A549 (cell line): ENCODE measurements around the gene SLC26A3. TPM values are rescaled to one million over a fixed set of nuclear protein-coding genes. Genes with fewer than 3 reads are reported as not detected.

Source experiments
- ATAC-seq, 2 experiments: fragments of 200-7000 bp in 1 of 2; fragments of >200 bp in 1 of 2; cut with Nextera tagmentation in 1 of 2; cut with Tn5 transposase in 1 of 2; 3 replicates each; pipeline versions ENCODE4 v1.8.0 to v1.9.1; 2018 to 2020; ENCODE audit warnings: mild to moderate bottlenecking in 1 of 2, moderate library complexity in 1 of 2
- CTCF ChIA-PET: fragments of 300-600 bp; sonication (Branson Sonifier 250); formaldehyde crosslinking; extraction: SDS; loops from one replicate; lab custom pipeline; 2021; ENCODE audit warnings: antibody characterized with exemption, inconsistent platforms; lab: Yijun Ruan, JAX
- POLR2A ChIA-PET: fragments of 350-600 bp; formaldehyde crosslinking; extraction: SDS; loops from one replicate; lab custom pipeline; 2021; ENCODE audit warnings: antibody characterized with exemption, inconsistent platforms; lab: Yijun Ruan, JAX
- DNase-seq, 2 experiments: peaks; one replicate each; pipeline versions ENCODE4 v3.0.0 to v3.0.0-alpha.2; 2011 to 2016; ENCODE audit warnings: low read depth in 1 of 2, low spot score in 1 of 2
- FAIRE-seq: peaks from 2 replicates; lab custom pipeline; 2011; peaks lifted over from hg19 to GRCh38; lab: Jason Lieb, UNC
- H3K27ac ChIP-seq, 2 experiments: fragments of >200 bp; sonication (Bioruptor Twin); formaldehyde crosslinking; 3 replicates each; pipeline ENCODE4 v1.5.1; 2016 to 2017
- H3K4me1 ChIP-seq: fragments of >200 bp; sonication (Bioruptor Twin); formaldehyde crosslinking; 3 replicates; pipeline ENCODE4 v1.6.1; 2016
- H3K4me2 ChIP-seq: fragments of >200 bp; sonication (Bioruptor Twin); formaldehyde crosslinking; 3 replicates; pipeline ENCODE4 v1.6.1; 2016
- H3K4me3 ChIP-seq: fragments of >200 bp; sonication (Bioruptor Twin); formaldehyde crosslinking; 3 replicates; pipeline ENCODE4 v1.5.1; 2016
- H3K9me3 ChIP-seq: fragments of >200 bp; sonication (Bioruptor Twin); formaldehyde crosslinking; 3 replicates; pipeline ENCODE4 v1.6.1; 2016
- BCL3 ChIP-seq: fragments of >200 bp; sonication (Bioruptor Twin); formaldehyde crosslinking; IDR thresholded peaks from 3 replicates; pipeline ENCODE4 v1.6.1; 2016
- BHLHE40 ChIP-seq: IDR thresholded peaks from 2 replicates; pipeline ENCODE4 v1.6.1; 2012; ENCODE audit warnings: low read depth, low read length, inconsistent platforms
- CBX8 ChIP-seq: fragments of 200-600 bp; sonication (generic); IDR thresholded peaks from 2 replicates; pipeline ENCODE4 v1.6.1; 2016
- CEBPB ChIP-seq, 2 experiments: fragments of >200 bp in 1 of 2; sonication (Bioruptor Twin) in 1 of 2; formaldehyde crosslinking in 1 of 2; IDR thresholded peaks; 2 replicates each; pipeline ENCODE4 v1.6.1; 2012 to 2016
- CHD2 ChIP-seq: fragments of 150-350 bp; IDR thresholded peaks from 2 replicates; pipeline ENCODE4 v1.6.1; 2014; ENCODE audit warnings: low read length; ENCODE audit not compliant: partially characterized antibody
- E2F6 ChIP-seq: IDR thresholded peaks from 2 replicates; pipeline ENCODE4 v1.6.1; 2012; ENCODE audit warnings: low read depth, borderline replicate concordance
- EP300 ChIP-seq, 2 experiments: fragments of >200 bp; sonication (Bioruptor Twin); formaldehyde crosslinking; IDR thresholded peaks; 2 replicates in 1 of 2; 3 replicates in 1 of 2; pipeline ENCODE4 v1.6.1; 2016 to 2017
- ESRRA ChIP-seq: fragments of 150-350 bp; IDR thresholded peaks from 2 replicates; pipeline ENCODE4 v1.6.1; 2014; ENCODE audit warnings: mild to moderate bottlenecking, low read length, borderline replicate concordance
- FOSL2 ChIP-seq, 2 experiments: fragments of 450-650 bp in 1 of 2; fragments of >200 bp in 1 of 2; sonication (Bioruptor Twin) in 1 of 2; formaldehyde crosslinking; IDR thresholded peaks; 2 replicates each; pipeline versions ENCODE4 v1.5.0 to v1.6.1; 2016 to 2020; ENCODE audit warnings: mild to moderate bottlenecking in 1 of 2, moderate library complexity in 1 of 2
- HEYL ChIP-seq: fragments of 250-450 bp; sonication (Bioruptor Pico); IDR thresholded peaks from 2 replicates; pipeline ENCODE4 v1.8.0; 2021; ENCODE audit warnings: mild to moderate bottlenecking, moderate library complexity
- HMGXB4 ChIP-seq: fragments of 250-450 bp; sonication (Bioruptor Pico); IDR thresholded peaks from 2 replicates; pipeline ENCODE4 v1.5.0; 2021; ENCODE audit warnings: mild to moderate bottlenecking, moderate library complexity, borderline replicate concordance
- HOXB13 ChIP-seq: fragments of 250-450 bp; sonication (Bioruptor Pico); IDR thresholded peaks from 2 replicates; pipeline ENCODE4 v1.5.0; 2020; ENCODE audit warnings: low read depth, mild to moderate bottlenecking, moderate library complexity
- MYC ChIP-seq: IDR thresholded peaks from 2 replicates; pipeline ENCODE4 v1.6.1; 2012; ENCODE audit warnings: mild to moderate bottlenecking, inconsistent platforms, low read length, improper control_type of control experiment, borderline replicate concordance
- NPAS2 ChIP-seq: fragments of 250-450 bp; sonication (Bioruptor Pico); IDR thresholded peaks from 2 replicates; pipeline ENCODE4 v1.8.0; 2022; ENCODE audit warnings: mild to moderate bottlenecking, moderate library complexity, borderline replicate concordance
- NR3C1 ChIP-seq: fragments of >200 bp; sonication (Bioruptor Twin); formaldehyde crosslinking; IDR thresholded peaks from 3 replicates; pipeline ENCODE4 v1.6.1; 2017
- POLR2A ChIP-seq: IDR thresholded peaks from 2 replicates; pipeline ENCODE4 v1.6.1; 2012; ENCODE audit warnings: mild to moderate bottlenecking, low read length
- RAD21 ChIP-seq, 2 experiments: fragments of >200 bp in 1 of 2; sonication (Bioruptor Twin) in 1 of 2; formaldehyde crosslinking in 1 of 2; IDR thresholded peaks in 1 of 2; conservative IDR thresholded peaks in 1 of 2; 2 replicates in 1 of 2; 3 replicates in 1 of 2; pipeline ENCODE4 v1.6.1; 2012 to 2018; ENCODE audit warnings: inconsistent platforms in 1 of 2
- RCOR1 ChIP-seq: fragments of 150-350 bp; IDR thresholded peaks from 2 replicates; pipeline ENCODE4 v1.6.1; 2014; ENCODE audit warnings: antibody characterized with exemption, low read length, low read depth
- RFX5 ChIP-seq: fragments of 450-650 bp; IDR thresholded peaks from 2 replicates; pipeline ENCODE4 v1.7.1; 2014; ENCODE audit warnings: antibody characterized with exemption, mild to moderate bottlenecking, moderate library complexity
- SMC3 ChIP-seq: fragments of >200 bp; sonication (Bioruptor Twin); formaldehyde crosslinking; IDR thresholded peaks from 3 replicates; pipeline ENCODE4 v1.6.1; 2018; ENCODE audit warnings: inconsistent platforms
- USF2 ChIP-seq: fragments of 450-650 bp; IDR thresholded peaks from 2 replicates; pipeline ENCODE4 v1.6.1; 2014; ENCODE audit warnings: antibody characterized with exemption
- ZC3H11A ChIP-seq: fragments of 450-650 bp; IDR thresholded peaks from 2 replicates; pipeline ENCODE4 v1.6.1; 2014; ENCODE audit warnings: antibody characterized with exemption, mild to moderate bottlenecking
- ZFP36 ChIP-seq: fragments of 450-650 bp; IDR thresholded peaks from 2 replicates; pipeline ENCODE4 v1.6.1; 2014; ENCODE audit warnings: borderline replicate concordance; ENCODE audit not compliant: partially characterized antibody
- WGBS: methylation state at CpG from one replicate; pipeline ENCODE4 v1.1.6; 2017; ENCODE audit errors: missing lambda C conversion rate; 5-methylcytosine and 5-hydroxymethylcytosine counted together
- polyA plus RNA-seq, 4 experiments: library from polyadenylated mRNA; depleted of rRNA in 3 of 4; stranded (reverse); fragments of >200 nt; fragmentation: RNase III in 1 of 4; extraction: RNeasy Plus Mini Kit Qiagen cat#74134 plus additional on column Dnase treatment in 1 of 4; gene quantifications; 2 replicates in 3 of 4; 3 replicates in 1 of 4; pipeline ENCODE4 v1.2.3, GENCODE V29; 2011 to 2017

The SLC26A3 gene
- polyA plus RNA-seq, 2 of the 4 experiments (the other 2 are of a cell fraction): not detected

GRCh38 chr7:107810626-107811025, 7.6 kb upstream of the SLC26A3 start:
- no peaks in the 10 kb centered on the region for H3K9me3 ChIP-seq
- H3K4me3 ChIP-seq: no peak overlapping the region
- ChIA-PET POLR2A (no interaction called here), CTCF (no interaction called here)
- no peaks in the 10 kb centered on the region for H3K4me1 ChIP-seq
- no peak overlapping the region for H3K27ac ChIP-seq
- H3K4me2 ChIP-seq: no peak overlapping the region
- no peak for DNase-seq
- TF ChIP-seq EP300 (IDR thresholded peaks at IDR 0.05) (no peak), MYC (no peak), CEBPB (IDR thresholded peaks at IDR 0.05) (no peak), SMC3 (no peak), HEYL (CRISPR knock-in tag) (no peak), FOSL2 (IDR thresholded peaks at IDR 0.05) (no peak), FOSL2 (CRISPR knock-in tag; IDR thresholded peaks at IDR 0.05) (no peak), RCOR1 (no peak), POLR2A (no peak), RAD21 (conservative IDR thresholded peaks at IDR 0.05 in 1 of 2, IDR thresholded peaks at IDR 0.05 in 1 of 2) (no peak), NR3C1 (no peak), HMGXB4 (no peak), BCL3 (no peak), ZC3H11A (no peak), HOXB13 (no peak)
- TF ChIP-seq, all 56 proteins: peak for 0
- ATAC-seq (no peak), FAIRE-seq (no peak)
- WGBS: 70% methylated on average over 3 of the region's 3 CpGs

- Histone ChIP-seq H3K27ac (no peak overlapping the region), H3K9me3 (no peaks in the 10 kb centered on the region), H3K4me3 (no peak overlapping the region), H3K4me1 (no peaks in the 10 kb centered on the region), H3K4me2 (no peak overlapping the region)
- FAIRE-seq: no peak
- TF ChIP-seq ZC3H11A (no peak), EP300 (IDR thresholded peaks at IDR 0.05) (no peak), ZFP36 (no peak), USF2 (no peak), BHLHE40 (no peak), E2F6 (no peak), CEBPB (IDR thresholded peaks at IDR 0.05) (no peak), CBX8 (no peak), RFX5 (no peak), ESRRA (no peak), NPAS2 (no peak), CHD2 (no peak), MYC (no peak)
- POLR2A ChIA-PET: no interaction called here
- DNase-seq: no peak
- CTCF ChIA-PET: interaction anchor here (0.8 kb wide), 1 partner anchor 10 kb away, joined by 3 read pairs; no protein-coding TSS in a partner anchor
- 64% methylated on average over 4 of the region's 4 CpGs for WGBS
- no peak; a peak in 1 of 6 replicates for ATAC-seq
Observed at GRCh38 chr7:107809179-107809578, 6.2 kb upstream of the SLC26A3 start.
